ENCODE measurements around the gene DCUN1D1. TPM values are rescaled to one million over a fixed set of nuclear protein-coding genes. Genes with fewer than 3 reads are reported as not detected.

DCUN1D1 gene
- total RNA-seq, 2 experiments from 2014 or later, result 12.7 to 43.9 TPM

DNA sequence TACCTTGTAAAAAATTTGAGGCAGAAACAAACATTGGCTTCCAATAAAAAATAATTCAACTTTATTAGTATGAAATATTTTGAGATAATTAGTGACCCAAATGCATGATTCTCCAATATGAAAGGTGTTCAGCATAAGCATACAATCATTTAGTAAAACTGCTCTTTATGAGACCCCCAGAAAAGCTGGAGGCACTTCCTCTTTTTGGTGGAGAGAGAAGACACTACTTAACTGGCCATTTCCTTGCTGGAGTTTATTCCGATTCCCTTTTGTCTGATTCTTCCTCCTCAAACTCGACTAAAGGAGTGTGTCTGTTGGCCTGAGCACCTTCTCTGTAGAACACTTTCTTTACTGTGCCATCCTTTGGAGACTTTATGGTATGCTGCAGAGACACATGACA is 34.8 kb upstream of the DCUN1D1 start:
- no peak for DNase-seq (ENCODE audit: low spot score)
- intact Hi-C loops (cut with micrococcal nuclease; ENCODE audit: unreplicated experiment), result no loop called here

DNA sequence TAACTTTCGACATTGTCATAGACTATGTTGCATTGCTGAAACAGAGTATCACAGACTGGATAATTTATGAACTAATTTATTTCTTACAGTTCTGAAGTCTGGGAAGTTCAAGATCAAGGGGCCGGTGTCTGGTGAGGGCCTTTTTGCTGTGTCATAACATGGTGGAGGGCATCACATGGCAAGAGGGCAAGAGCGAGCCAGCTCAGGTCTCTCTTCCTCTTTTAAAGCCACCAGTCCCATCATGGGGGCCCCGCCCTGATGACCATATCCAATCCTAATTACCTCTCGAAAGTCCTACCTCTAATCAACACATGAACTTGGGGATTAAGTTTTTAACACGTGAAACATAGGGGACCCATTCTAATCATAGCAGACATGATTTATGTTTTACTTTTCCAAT is 33.5 kb upstream of the DCUN1D1 start:
- no peak overlapping the region for H3K4me3 ChIP-seq (ENCODE audit: low read depth, low read length, poor library complexity, severe bottlenecking)
- DNase-seq (ENCODE audit: low spot score), result no peak
- BruUV-seq (replicated peaks), result no TSS peak
- H3K9me3 ChIP-seq (ENCODE audit: low read length), result no peaks in the 10 kb centered on the region
- H3K27ac ChIP-seq (ENCODE audit: low read depth, low read length, poor library complexity, severe bottlenecking), result no peak overlapping the region
- CTCF ChIA-PET (ENCODE audit: unreplicated experiment), result no interaction called here
- no peak for TF ChIP-seq CTCF (conservative IDR thresholded peaks at IDR 0.05; ENCODE audit: low read length)
- TF ChIP-seq EZH2phosphoT487 (IDR thresholded peaks at IDR 0.05; ENCODE audit: borderline replicate concordance, low read depth, low read length), result no peak
- H3K36me3 ChIP-seq (ENCODE audit: insufficient read depth, low read length), result peaks cover 42% of the 10 kb centered on the region
- no peak overlapping the region for H3K4me2 ChIP-seq (ENCODE audit: low read length)
- H3K79me2 ChIP-seq (ENCODE audit: insufficient read depth, low read depth, low read length), result no peaks in the 10 kb centered on the region
- H3K9me2 ChIP-seq (ENCODE audit: insufficient read depth, low read length), result no peaks in the 10 kb centered on the region
- intact Hi-C loops (cut with micrococcal nuclease; ENCODE audit: unreplicated experiment), result no loop called here
- H4K20me1 ChIP-seq (ENCODE audit: insufficient read depth, low read length), result no peaks in the 10 kb centered on the region
- no peak overlapping the region for H2AFZ ChIP-seq (ENCODE audit: low read length)
- POLR2A ChIA-PET, result interaction anchor here (0.7 kb wide), 2 partner anchors 31 to 98 kb away, joined by 3 to 6 read pairs; no protein-coding TSS in a partner anchor
- H3K4me1 ChIP-seq (ENCODE audit: insufficient read depth, low read length, poor library complexity, severe bottlenecking), result no peaks in the 10 kb centered on the region

More for the DNA sequence above, 34.8 kb upstream of the DCUN1D1 start:
- no TSS peak for BruUV-seq (replicated peaks)
- Histone ChIP-seq H3K36me3 (ENCODE audit: insufficient read depth, low read length) (peaks cover 56% of the 10 kb centered on the region), H3K4me3 (ENCODE audit: low read depth, low read length, poor library complexity, severe bottlenecking) (no peak overlapping the region), H3K4me1 (ENCODE audit: insufficient read depth, low read length, poor library complexity, severe bottlenecking) (no peaks in the 10 kb centered on the region), H2AFZ (ENCODE audit: low read length) (no peak overlapping the region), H3K27ac (ENCODE audit: low read depth, low read length, poor library complexity, severe bottlenecking) (no peak overlapping the region), H3K9me3 (ENCODE audit: low read length) (no peaks in the 10 kb centered on the region), H3K79me2 (ENCODE audit: insufficient read depth, low read depth, low read length) (no peaks in the 10 kb centered on the region), H3K9me2 (ENCODE audit: insufficient read depth, low read length) (no peaks in the 10 kb centered on the region), H3K4me2 (ENCODE audit: low read length) (no peak overlapping the region), H4K20me1 (ENCODE audit: insufficient read depth, low read length) (no peaks in the 10 kb centered on the region)
- ChIA-PET CTCF (ENCODE audit: unreplicated experiment) (no interaction called here), POLR2A (no interaction called here)
- no peak for TF ChIP-seq EZH2phosphoT487 (IDR thresholded peaks at IDR 0.05; ENCODE audit: borderline replicate concordance, low read depth, low read length)
- no peak for TF ChIP-seq CTCF (conservative IDR thresholded peaks at IDR 0.05; ENCODE audit: low read length)

DNA sequence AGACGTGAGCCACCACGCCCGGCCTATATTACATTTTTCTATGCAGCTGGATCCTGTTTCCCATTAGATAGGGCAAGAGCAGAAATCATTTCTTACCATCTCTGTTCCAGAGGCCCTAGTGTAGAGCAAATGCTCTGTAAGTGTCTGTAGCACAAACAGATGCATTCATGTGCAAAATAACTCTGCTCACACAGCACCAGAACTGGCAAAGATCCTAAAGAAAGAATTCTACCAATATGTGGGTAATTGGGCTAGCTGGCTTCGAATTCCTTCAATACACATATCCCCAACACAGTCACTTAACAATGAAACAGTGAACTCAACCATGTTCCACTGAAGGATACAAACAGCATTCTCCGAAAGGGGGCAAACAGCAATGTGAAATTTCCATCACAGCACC is 32.7 kb upstream of the DCUN1D1 start:
- Histone ChIP-seq H2AFZ (ENCODE audit: low read length) (no peak overlapping the region), H3K36me3 (ENCODE audit: insufficient read depth, low read length) (peaks cover 37% of the 10 kb centered on the region), H3K4me3 (ENCODE audit: low read depth, low read length, poor library complexity, severe bottlenecking) (no peak overlapping the region), H4K20me1 (ENCODE audit: insufficient read depth, low read length) (no peaks in the 10 kb centered on the region), H3K9me3 (ENCODE audit: low read length) (no peaks in the 10 kb centered on the region), H3K79me2 (ENCODE audit: insufficient read depth, low read depth, low read length) (no peaks in the 10 kb centered on the region), H3K9me2 (ENCODE audit: insufficient read depth, low read length) (no peaks in the 10 kb centered on the region), H3K4me1 (ENCODE audit: insufficient read depth, low read length, poor library complexity, severe bottlenecking) (no peaks in the 10 kb centered on the region), H3K27ac (ENCODE audit: low read depth, low read length, poor library complexity, severe bottlenecking) (no peak overlapping the region), H3K4me2 (ENCODE audit: low read length) (no peak overlapping the region)
- DNase-seq (ENCODE audit: low spot score), result no peak
- no TSS peak for BruUV-seq (replicated peaks)
- TF ChIP-seq EZH2phosphoT487 (IDR thresholded peaks at IDR 0.05; ENCODE audit: borderline replicate concordance, low read depth, low read length) (no peak), CTCF (conservative IDR thresholded peaks at IDR 0.05; ENCODE audit: low read length) (no peak)
- POLR2A ChIA-PET, result interaction anchor here (0.7 kb wide), 1 partner anchor 99 kb away, joined by 6 read pairs; no protein-coding TSS in a partner anchor
- intact Hi-C loops (cut with micrococcal nuclease; ENCODE audit: unreplicated experiment), result no loop called here
- CTCF ChIA-PET (ENCODE audit: unreplicated experiment), result no interaction called here
